GM12874 (cell line): ENCODE results near the gene GDNF.

Source experiments
- TF ChIP-seq, protein P1 (sequence below): IDR thresholded peaks from 2 replicates; pipeline ENCODE4 v1.5.1; 2011; ENCODE audit warnings: low read depth, mild to moderate bottlenecking, control low read depth, low read length, moderate library complexity; ENCODE audit not compliant: insufficient read depth

GDNF gene

DNA sequence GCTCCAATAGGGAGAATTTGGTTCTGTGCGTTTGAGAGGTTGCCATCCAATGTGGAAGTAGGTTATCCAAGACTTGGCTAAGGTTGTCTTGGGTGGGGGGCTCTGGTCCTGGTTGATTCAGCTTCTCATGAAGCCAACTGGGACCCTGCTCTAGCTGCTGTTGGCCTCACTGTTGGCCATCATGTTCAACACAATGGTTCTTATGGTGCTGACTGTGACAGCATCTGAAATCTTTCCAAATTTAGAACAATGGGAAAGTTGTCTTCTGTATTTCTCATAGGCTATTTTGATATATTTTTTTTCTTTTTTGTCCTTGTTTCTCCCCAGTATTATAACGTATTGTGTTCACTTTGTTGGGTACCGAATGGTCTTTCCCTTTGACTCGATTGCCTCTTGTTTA lies 71.9 kb downstream of the GDNF start:
- TF ChIP-seq, protein P1, sequence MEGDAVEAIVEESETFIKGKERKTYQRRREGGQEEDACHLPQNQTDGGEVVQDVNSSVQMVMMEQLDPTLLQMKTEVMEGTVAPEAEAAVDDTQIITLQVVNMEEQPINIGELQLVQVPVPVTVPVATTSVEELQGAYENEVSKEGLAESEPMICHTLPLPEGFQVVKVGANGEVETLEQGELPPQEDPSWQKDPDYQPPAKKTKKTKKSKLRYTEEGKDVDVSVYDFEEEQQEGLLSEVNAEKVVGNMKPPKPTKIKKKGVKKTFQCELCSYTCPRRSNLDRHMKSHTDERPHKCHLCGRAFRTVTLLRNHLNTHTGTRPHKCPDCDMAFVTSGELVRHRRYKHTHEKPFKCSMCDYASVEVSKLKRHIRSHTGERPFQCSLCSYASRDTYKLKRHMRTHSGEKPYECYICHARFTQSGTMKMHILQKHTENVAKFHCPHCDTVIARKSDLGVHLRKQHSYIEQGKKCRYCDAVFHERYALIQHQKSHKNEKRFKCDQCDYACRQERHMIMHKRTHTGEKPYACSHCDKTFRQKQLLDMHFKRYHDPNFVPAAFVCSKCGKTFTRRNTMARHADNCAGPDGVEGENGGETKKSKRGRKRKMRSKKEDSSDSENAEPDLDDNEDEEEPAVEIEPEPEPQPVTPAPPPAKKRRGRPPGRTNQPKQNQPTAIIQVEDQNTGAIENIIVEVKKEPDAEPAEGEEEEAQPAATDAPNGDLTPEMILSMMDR, result no peak

DNA sequence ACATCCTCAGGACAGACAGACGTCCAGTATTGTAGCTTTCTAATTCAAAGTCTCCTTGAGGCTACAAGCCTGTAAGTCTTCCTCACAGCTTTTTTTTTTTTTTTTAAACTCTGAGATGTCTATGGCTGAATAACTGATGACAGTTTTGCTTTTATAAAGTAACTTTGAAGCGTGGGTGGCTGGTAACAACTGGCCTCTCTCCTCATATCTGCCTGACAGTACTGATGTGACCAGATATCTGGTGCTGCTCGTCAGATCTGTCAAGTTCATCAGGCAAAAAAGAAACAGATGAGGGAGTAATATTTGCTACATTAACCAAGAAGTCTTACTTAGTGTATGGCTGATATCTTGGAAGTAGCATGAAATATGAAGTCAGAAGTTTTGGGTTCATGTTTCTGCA lies 72.6 kb downstream of the GDNF start:
- TF ChIP-seq, protein P1, result no peak
